ENCODE data around the gene XKR3. TPM values are rescaled to one million over a fixed set of nuclear protein-coding genes. Genes with fewer than 3 reads are reported as not detected.
"Not testable (repeated sequence)": the region's sequence is repeated elsewhere in the genome, so short reads cannot be mapped to it uniquely, and the experiment has no call there.

XKR3 gene
- total RNA-seq, 1 donor from 2014 or later, result not detected

- Mint-ChIP-seq H3K27me3 (ENCODE audit: low read depth, unreplicated experiment) (no peaks in the 10 kb centered on the region), H3K4me1 (ENCODE audit: low read depth, unreplicated experiment) (peaks cover 4% of the 10 kb centered on the region), H3K27ac (ENCODE audit: unreplicated experiment) (no peak overlapping the region), H3K9me3 (ENCODE audit: unreplicated experiment) (peaks cover 3% of the 10 kb centered on the region), H3K36me3 (ENCODE audit: low read depth, unreplicated experiment) (no peaks in the 10 kb centered on the region), H3K4me3 (ENCODE audit: unreplicated experiment) (no peak overlapping the region)
- DNase-seq (ENCODE audit: low read depth) (no peak), FAIRE-seq (no peak)
- Histone ChIP-seq H4K20me1 (ENCODE audit: insufficient read depth, low read length) (no peaks in the 10 kb centered on the region), H3K4me2 (ENCODE audit: low read length) (no peak overlapping the region), H3K79me2 (ENCODE audit: insufficient read depth, low read length) (no peaks in the 10 kb centered on the region), H3K4me3 (ENCODE audit: insufficient read depth, low read depth, low read length) (no peak overlapping the region), H3K27ac (ENCODE audit: low read depth, low read length) (no peak overlapping the region), H3K27me3 (ENCODE audit: insufficient read depth, low read length) (no peaks in the 10 kb centered on the region), H2AFZ (ENCODE audit: low read depth, low read length) (no peak overlapping the region), H3K9ac (ENCODE audit: low read length) (no peak overlapping the region), H3K9me3 (ENCODE audit: insufficient read depth, low read depth, low read length) (no peaks in the 10 kb centered on the region), H3K36me3 (ENCODE audit: insufficient read depth, low read length) (no peaks in the 10 kb centered on the region), H3K4me1 (ENCODE audit: insufficient read depth, low read length) (no peaks in the 10 kb centered on the region)
- no peak for TF ChIP-seq EZH2 (IDR thresholded peaks at IDR 0.05; ENCODE audit: insufficient read depth, low read length)
- TF ChIP-seq, protein P1, sequence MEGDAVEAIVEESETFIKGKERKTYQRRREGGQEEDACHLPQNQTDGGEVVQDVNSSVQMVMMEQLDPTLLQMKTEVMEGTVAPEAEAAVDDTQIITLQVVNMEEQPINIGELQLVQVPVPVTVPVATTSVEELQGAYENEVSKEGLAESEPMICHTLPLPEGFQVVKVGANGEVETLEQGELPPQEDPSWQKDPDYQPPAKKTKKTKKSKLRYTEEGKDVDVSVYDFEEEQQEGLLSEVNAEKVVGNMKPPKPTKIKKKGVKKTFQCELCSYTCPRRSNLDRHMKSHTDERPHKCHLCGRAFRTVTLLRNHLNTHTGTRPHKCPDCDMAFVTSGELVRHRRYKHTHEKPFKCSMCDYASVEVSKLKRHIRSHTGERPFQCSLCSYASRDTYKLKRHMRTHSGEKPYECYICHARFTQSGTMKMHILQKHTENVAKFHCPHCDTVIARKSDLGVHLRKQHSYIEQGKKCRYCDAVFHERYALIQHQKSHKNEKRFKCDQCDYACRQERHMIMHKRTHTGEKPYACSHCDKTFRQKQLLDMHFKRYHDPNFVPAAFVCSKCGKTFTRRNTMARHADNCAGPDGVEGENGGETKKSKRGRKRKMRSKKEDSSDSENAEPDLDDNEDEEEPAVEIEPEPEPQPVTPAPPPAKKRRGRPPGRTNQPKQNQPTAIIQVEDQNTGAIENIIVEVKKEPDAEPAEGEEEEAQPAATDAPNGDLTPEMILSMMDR (IDR thresholded peaks at IDR 0.05; ENCODE audit: insufficient read depth, low read depth, low read length), result no peak
These were observed 29.4 kb upstream of the XKR3 start for GRCh38 chr22:16854631-16855030.

GRCh38 chr22:16851268-16851996 lies 26.2 kb upstream of the XKR3 start:
- not testable (repeated sequence) for H3K36me3 ChIP-seq (ENCODE audit: insufficient read depth, low read length); H3K27me3 Mint-ChIP-seq (ENCODE audit: low read depth, unreplicated experiment); H4K20me1 ChIP-seq (ENCODE audit: insufficient read depth, low read length); H3K4me2 ChIP-seq (ENCODE audit: low read length); H3K4me3 Mint-ChIP-seq (ENCODE audit: unreplicated experiment); H3K79me2 ChIP-seq (ENCODE audit: insufficient read depth, low read length); H3K27ac Mint-ChIP-seq (ENCODE audit: unreplicated experiment); H2AFZ ChIP-seq (ENCODE audit: low read depth, low read length); H3K36me3 Mint-ChIP-seq (ENCODE audit: low read depth, unreplicated experiment); H3K4me3 ChIP-seq (ENCODE audit: insufficient read depth, low read depth, low read length); H3K9me3 Mint-ChIP-seq (ENCODE audit: unreplicated experiment); H3K4me1 Mint-ChIP-seq (ENCODE audit: low read depth, unreplicated experiment); H3K9ac ChIP-seq (ENCODE audit: low read length); H3K27ac ChIP-seq (ENCODE audit: low read depth, low read length); FAIRE-seq; DNase-seq (ENCODE audit: low read depth); H3K27me3 ChIP-seq (ENCODE audit: insufficient read depth, low read length); H3K4me1 ChIP-seq (ENCODE audit: insufficient read depth, low read length); H3K9me3 ChIP-seq (ENCODE audit: insufficient read depth, low read depth, low read length)

DNA sequence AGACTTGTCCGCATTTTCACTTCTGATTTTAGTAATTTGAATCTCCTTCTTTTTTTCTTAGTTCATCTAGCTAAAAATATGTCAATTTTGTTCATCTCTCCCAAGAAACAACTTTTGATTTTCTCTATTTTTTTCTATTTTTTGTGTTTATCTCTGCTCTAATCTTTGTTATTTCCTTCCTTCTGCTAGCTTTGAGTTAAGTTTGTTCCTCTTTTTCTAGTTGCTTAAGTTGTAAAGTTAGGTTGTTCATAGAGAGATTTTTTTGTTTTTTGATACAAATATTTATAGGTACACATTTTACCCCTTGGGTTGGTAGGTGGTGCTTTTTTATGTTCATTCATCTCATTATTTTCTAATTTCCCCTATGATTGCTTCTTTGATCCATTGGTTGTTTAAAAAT lies 22.1 kb upstream of the XKR3 start:
- Mint-ChIP-seq H3K9me3 (ENCODE audit: unreplicated experiment) (peaks cover 4% of the 10 kb centered on the region), H3K27ac (ENCODE audit: unreplicated experiment) (no peak overlapping the region), H3K4me3 (ENCODE audit: unreplicated experiment) (no peak overlapping the region), H3K36me3 (ENCODE audit: low read depth, unreplicated experiment) (no peaks in the 10 kb centered on the region), H3K4me1 (ENCODE audit: low read depth, unreplicated experiment) (peaks cover 4% of the 10 kb centered on the region), H3K27me3 (ENCODE audit: low read depth, unreplicated experiment) (no peaks in the 10 kb centered on the region)
- Histone ChIP-seq H3K27ac (ENCODE audit: low read depth, low read length) (no peak overlapping the region), H3K9me3 (ENCODE audit: insufficient read depth, low read depth, low read length) (peaks cover 13% of the 10 kb centered on the region), H3K36me3 (ENCODE audit: insufficient read depth, low read length) (no peaks in the 10 kb centered on the region), H3K79me2 (ENCODE audit: insufficient read depth, low read length) (no peaks in the 10 kb centered on the region), H3K4me2 (ENCODE audit: low read length) (no peak overlapping the region), H2AFZ (ENCODE audit: low read depth, low read length) (no peak overlapping the region), H4K20me1 (ENCODE audit: insufficient read depth, low read length) (no peaks in the 10 kb centered on the region), H3K4me1 (ENCODE audit: insufficient read depth, low read length) (no peaks in the 10 kb centered on the region), H3K27me3 (ENCODE audit: insufficient read depth, low read length) (no peaks in the 10 kb centered on the region), H3K9ac (ENCODE audit: low read length) (no peak overlapping the region), H3K4me3 (ENCODE audit: insufficient read depth, low read depth, low read length) (no peak overlapping the region)
- no peak for DNase-seq (ENCODE audit: low read depth)
- TF ChIP-seq, protein P1 (IDR thresholded peaks at IDR 0.05; ENCODE audit: insufficient read depth, low read depth, low read length), result no peak
- TF ChIP-seq EZH2 (IDR thresholded peaks at IDR 0.05; ENCODE audit: insufficient read depth, low read length), result no peak
- no peak for FAIRE-seq
